Measurements from ENCODE around the gene C10orf88.

The C10orf88 gene, protein sequence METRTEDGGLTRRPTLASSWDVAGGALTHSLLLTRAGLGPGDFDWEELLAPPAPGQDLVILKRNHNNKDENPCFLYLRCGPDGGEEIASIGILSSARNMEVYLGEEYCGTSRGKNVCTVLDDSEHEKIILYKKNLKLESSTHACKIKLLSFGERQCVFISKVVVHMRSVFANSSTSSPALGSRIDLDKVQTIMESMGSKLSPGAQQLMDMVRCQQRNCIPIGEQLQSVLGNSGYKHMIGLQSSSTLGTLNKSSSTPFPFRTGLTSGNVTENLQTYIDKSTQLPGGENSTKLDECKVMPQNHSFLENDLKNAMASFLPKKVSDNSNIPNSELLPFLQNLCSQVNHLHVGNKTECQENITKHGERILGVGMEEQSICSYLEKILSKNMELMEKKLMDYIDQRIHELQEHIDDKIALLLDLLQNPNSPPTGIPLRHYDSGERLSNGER

DNA sequence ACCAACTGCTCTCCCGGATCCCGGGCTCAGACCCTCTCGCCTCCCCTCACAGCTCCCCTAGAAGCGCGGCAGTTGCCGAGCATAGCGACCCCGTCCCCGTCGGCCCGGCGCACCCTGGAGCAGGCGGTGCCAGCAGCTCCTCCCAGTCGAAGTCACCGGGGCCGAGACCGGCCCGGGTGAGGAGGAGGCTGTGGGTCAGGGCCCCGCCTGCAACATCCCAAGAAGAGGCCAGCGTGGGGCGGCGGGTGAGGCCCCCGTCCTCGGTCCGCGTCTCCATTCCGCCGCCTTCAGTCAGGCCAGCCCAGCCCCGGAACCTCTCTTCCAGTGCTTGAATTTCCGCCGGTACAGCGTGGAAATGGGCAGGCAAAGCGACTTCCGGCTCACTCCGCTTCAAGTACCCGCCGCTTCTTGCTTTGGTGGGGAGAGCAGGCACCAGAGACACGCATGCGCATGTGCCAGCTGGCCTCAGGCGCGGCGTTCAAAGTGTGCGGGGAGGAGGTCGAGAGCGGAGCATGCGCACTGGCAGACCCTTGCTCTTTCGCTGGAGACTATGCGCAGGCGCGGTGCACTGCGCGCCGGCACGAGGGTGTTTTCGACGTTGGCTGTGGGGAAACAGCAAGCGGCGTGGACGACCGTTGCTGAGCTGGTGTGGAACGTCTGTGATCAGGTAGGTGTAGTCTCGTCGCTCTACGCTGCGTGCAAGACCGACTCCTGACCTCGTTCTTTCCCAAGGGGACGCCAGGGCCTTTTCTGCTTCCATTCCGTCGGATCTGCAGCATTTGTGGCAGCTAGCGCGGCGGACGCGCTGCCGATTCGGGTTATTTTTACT lies at the start of gene C10orf88:
Gene C10orf88, minus strand, starts transcription at position 326 of the 829 bp plus-strand sequence. Its CDS starts 49 bp downstream, at position 277.
- peak; percentile 96 for DNase-seq (ENCODE audit: low read depth)

DNA sequence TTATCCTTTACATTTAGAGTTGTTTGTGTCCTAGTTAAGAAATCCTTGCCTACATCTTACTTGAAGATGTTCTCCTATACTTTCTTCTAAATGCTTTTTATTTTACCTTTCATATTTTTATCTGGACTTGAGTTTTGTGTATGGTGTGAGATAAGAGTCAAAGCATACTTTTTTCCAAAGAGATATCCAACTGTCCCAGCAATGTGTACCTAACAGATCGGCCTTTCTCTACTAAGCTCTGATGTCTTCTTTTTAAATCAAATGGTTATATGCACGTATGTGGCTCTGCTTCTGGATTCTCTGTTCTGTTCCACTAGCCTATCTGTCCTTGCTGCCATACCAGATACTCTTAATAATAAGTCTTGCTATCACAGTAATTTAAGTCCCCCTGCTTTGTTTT lies 47.3 kb upstream of the C10orf88 start:
- DNase-seq (ENCODE audit: low read depth) = no peak

DNA sequence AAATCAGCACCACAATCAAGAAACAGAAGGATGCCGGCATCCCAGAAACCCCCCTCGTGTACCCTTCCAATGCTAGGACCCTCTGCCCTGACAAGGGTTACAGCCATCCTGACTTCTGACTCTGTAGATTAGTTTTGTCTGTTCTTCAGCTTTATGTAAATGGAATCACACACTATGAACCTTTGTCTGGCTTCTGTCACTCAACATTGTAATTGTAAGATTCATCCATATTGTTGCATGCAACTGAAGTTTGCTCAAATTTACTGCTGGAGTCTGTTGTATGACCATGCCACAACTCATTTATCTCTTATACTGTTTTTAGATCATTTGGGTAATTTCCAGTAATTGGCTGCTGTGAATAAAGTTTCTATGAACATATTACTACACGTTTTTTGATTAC lies 46.1 kb upstream of the C10orf88 start:
- no peak for DNase-seq (ENCODE audit: low read depth)

DNA sequence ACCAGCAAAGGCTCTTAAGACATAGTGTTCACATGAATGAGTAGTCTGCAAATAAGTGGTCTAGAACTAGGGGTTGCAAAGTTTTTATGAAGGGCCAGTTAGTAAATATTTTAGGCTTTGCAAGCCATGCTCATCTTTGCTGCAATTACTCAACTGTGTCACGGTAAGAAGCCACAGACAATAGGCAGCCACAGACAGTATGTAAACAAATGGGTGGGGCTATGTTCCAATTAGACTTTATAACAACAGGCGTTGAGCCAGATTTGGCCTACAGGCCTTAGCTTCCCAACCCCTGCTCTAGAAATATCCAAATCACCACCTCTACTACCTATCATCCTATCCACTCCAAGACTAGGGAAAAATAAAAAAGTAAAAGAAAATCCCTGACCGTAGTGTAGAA lies 45.3 kb upstream of the C10orf88 start:
- no peak for DNase-seq (ENCODE audit: low read depth)

DNA sequence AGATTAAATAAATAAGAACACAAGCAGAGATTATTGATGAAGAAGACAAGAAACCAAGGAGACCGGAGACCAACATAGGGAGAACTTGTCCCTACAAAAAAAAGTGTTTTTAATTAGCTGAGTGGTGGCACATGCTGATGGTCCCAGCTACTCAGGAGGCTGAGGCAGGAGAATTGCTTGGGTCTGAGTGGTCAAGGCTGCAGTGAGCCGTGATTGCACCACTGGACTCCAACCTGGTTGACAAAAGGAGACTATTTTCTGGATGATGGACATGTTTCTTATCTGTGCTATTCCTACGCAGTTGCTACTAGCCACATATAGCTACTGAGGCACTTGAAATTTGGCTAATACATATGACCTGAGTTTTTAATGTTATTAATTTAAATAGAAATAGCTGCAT lies 44.9 kb upstream of the C10orf88 start:
- DNase-seq (ENCODE audit: low read depth) = no peak

DNA sequence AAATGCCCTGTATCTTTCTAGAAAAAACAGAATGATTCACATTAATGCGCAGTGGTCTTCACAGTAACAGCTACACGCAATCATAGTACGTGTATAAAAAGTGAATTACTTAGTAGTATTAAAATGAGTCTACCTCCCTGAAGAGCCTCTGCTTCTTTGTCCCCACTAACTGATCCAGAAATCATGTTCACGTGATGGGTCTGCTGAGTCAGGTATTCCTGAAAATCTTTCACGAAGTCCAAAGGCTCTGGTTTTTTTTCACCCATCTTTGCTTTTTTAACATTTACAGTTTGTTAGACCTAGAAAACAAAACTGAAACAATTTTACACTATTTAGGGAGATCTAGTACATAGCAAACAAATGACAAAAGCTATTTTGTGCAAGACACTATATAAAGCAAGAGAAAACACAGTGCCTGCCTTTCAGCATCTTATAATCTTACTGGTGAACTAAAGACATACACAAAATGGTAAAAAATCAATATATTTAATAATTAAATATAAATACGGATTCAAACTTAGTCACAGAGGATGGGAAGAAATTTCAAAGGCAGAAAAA lies 44.4 kb upstream of the C10orf88 start:
- DNase-seq (ENCODE audit: low read depth) = no peak

DNA sequence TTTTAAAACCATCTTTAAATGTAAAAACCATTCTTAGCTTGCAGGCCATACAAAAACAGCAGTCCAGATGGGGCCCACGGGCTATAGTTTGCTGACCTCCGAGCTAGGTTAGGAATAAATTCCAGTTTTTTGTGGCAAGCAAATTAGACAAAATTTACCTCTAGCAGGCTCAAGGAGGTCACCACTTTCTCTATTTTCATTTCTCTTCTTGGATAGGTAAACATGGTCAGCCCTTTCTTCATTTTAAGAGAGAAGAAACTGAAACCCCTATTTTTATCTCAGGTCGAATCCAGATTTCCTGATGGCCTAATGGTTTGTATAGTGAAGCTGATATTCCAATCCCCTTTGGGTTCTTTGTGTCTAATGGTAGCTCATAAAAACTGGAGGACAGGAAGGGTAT lies 43.8 kb upstream of the C10orf88 start:
- no peak for DNase-seq (ENCODE audit: low read depth)

DNA sequence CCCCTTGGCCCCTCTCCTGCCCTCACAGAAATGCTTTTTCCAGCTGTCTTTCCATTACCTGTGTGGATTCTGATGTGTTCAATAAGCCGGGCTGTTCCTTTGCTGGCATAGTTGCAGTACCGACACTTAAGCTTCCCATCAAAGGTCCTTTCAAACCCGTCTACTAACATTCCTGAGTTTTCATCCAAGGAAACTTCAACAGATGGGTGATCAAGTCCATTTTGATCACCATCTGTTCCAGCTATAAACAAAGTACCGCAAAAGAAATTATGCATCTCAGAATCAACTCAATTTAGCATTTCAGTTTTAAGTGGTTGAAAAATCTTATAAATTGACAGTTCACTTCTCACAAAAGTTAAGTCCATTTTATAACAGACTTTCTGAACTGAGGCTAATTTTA lies 41.9 kb upstream of the C10orf88 start:
- DNase-seq (ENCODE audit: low read depth) = no peak

DNA sequence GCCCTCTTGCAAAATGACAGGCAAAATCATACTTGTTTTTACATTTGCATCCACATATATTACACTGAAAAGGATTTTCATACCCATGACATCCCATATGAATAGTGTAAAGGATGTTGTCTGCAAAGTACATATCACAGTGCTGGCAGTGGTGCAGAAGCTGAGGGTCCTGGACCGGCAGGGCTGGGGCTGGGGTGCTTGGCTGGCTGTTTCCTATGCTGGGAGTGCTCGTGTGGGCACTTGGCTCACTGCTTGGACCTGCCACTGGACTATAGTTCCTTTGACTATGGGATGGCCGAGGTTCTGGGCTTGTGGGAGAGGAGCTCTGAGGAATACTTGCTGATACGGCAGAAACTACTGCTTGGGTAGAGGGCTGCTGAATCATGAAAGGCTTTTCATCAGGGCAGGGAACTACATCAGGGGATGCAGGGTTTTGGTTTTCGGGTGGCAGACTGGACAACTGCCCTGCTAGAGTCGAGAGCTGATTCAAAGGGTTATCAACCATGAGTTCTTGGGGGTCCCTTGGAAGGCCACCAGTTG lies 39.8 kb upstream of the C10orf88 start:
- DNase-seq (ENCODE audit: low read depth) = no peak

DNA sequence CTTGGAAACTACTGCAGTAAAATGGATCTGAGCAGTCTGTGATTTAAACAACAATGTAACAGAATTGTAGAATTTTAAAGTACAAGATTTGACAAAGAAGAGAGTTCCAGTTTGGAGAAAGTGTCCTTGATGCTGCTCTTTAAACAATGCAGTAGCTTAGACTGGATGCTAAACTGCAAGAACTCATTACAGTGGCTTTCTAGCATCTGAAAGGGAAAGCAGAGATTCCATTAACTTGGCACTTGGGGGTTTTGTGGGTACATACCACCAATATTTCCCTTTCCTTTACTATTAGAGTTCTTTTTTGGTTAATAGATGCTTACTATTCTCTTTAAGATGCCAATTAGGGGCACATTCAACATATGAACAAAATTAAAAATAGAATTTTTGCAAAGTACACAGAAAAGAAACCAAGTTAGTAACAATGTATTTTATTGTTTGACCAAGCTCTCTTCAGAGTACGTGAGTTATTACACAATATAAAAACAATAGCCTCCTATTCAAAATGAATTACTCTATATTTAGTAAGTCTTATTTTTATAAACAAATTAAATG lies 38.1 kb upstream of the C10orf88 start:
- DNase-seq (ENCODE audit: low read depth) = no peak

DNA sequence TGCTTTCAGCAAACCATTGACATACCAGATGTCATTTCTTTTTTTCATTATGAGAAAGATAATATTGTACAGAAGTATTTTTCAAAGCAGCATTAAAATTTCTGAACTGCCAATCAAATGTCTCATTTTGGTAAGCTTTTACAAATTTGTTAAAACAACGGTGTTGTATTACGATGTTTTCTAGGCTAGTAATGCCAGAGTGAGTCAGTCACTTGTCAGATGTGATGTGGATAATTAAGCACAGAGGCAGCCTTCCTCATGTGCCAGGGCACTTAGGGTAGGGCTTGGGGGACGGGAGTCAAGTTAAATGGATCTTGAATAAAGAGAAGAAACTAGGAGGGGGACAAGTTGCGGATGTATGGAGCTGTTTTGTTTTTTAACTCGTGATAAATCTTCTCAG lies 36.3 kb upstream of the C10orf88 start:
- DNase-seq (ENCODE audit: low read depth) = no peak

DNA sequence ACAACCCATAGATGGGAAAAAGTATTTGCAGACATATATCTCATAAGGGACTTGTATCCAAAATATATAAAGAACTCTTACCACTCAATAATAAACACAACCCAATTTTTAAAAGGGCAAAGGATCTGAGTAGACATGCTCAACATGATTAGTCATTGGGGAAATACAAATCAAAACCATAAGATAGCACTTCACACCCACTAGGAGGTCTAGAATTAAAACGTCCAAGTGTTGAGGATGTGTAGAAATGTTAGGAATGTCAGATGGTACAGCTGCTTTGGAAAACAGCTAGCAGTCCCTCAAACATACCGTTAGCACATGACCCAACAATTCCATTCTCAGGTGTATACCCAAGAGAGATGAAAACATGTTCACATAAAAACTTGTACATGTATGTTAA lies 34.5 kb upstream of the C10orf88 start:
- no peak for DNase-seq (ENCODE audit: low read depth)

DNA sequence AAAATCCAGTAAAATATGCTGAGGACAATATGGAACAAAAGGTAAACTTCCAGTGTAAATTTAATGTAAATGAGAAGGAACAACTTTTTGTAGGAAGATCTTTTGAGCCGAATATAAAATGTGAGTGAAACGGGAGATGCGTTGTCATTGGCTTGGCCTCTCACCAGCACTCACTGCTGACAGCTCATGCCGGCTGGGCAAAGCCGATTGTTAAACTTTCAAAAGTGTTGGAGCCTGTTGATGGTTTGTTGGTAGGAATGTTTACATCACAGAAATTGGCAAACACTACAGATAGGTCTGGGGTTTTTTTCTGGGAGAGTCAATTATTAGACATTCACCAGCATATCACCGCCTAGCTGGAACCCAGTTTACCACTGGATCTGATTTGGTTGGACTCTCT lies 32.3 kb upstream of the C10orf88 start:
- DNase-seq (ENCODE audit: low read depth) = no peak

DNA sequence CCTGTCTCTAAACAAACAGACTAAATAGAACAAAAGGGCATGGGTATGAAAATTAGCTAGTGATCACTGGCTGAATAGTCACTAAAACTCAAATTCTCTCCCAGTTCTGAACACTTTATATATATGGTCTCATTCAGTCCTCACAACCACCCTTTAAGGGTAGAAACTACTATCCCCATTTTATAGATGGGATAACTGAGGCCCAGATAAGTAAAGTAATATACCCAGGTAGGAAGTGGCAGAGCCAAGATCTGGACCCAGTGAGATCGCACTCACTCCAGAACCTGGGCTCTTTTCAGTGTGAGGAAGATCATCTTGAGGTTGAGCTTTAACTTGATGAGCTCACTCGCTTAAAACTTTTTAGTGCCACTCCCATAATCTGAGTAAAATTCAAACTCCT lies 30.7 kb upstream of the C10orf88 start:
- no peak for DNase-seq (ENCODE audit: low read depth)

DNA sequence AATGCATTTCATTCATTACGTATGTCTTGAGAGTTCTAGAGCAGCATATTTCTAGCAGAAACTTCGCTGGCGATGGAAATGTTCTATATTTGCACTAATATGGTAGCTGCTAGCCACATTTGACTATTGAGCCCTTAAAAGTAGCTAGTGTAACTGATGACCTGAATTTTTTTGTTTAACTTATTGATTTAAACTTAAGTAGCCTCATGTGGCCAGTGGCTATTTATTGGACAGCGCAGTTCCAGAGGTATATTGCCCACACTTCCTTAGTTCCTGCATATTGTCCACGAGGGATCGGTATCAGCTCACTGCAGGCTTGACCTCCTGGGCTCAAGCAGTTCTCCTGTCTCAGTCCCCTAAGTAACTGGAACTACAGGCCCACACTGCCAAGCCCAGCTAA lies 29.9 kb upstream of the C10orf88 start:
- DNase-seq (ENCODE audit: low read depth) = no peak

DNA sequence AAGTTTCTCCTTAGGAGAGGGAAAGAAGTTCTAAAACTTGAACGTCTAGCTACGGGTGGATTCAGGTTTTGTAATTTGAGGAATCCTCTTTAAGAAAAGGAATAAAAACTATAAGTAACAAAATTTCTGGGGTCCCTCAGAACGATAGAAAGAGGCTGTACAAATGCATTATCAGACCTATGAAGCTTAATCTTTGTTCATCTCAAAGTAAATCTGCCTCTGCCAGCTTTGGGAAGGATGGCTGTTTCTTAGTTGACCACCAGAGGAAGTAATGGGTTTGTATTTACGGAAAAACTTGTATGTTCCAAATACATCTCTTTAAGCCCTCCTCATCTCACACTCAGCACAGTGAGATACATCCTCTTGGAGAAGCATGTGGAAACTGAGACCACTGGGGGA lies 27.0 kb upstream of the C10orf88 start:
- peak; percentile 20 for DNase-seq (ENCODE audit: low read depth)

DNA sequence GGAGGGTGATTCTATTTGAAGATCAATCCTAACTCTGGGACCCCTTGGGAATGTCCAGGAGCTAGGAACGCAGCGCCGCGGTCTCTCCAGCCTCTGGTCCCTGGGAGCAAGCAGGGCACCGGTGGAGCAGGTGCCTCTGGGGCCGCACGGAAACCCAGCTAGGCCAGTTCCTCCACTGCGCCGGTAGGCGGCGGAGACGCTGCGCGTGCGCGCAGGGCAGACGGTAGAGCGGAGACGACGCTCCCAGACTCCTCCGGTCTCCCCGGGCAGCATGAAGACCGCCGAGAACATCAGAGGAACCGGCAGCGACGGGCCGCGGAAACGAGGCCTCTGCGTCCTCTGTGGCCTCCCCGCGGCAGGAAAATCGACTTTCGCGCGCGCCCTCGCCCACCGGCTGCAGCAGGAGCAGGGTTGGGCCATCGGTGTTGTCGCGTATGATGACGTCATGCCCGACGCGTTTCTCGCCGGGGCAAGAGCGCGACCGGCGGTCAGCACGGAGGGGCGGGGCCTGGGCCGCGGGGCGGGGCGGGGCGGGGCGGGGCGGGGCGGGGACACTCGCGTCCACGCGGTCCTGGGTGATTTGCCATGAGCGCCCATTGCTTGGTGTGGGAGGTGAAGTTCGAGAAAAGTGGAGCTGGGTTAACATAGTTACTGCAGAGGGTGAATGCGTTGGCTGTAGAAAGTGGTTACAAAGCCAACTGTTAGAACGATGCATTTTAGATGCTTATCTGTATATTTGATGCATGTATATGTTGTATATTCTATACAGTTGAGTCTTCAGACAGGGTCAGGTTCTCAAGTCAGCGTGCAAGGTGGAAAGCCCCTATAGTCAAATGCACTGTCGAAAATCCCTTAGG lies 26.4 kb upstream of the C10orf88 start, which contains the start of gene PSTK:
Gene PSTK, plus strand, starts transcription at position 193 of the 857 bp plus-strand sequence. Its CDS starts 79 bp downstream, at position 272.
- DNase-seq (ENCODE audit: low read depth) = peak; percentile 83

DNA sequence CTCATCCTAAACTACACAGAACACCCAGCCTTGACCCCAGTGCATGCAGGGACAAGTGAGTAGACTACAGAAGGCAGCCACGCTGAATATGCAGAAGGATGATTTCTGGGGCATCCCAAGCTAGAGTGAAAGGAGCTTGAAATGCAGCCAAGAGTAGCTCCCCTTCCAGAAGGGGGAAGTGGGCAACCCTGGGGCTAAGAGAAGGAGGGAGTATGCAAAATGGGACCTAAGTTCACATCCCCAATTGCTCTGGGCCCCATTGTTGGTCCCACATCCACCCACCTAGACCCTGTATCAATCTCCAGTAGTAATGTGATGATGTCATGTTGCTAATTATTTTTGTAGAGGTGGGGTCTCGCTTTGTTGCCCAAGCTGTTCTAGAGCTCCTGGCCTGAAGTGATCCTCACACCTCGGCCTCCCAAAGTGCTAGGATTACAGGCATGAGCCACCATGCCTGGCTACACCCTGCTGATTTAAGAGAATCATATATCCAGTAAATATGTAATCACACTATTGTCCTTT lies 20.6 kb upstream of the C10orf88 start:
- DNase-seq (ENCODE audit: low read depth) = no peak

DNA sequence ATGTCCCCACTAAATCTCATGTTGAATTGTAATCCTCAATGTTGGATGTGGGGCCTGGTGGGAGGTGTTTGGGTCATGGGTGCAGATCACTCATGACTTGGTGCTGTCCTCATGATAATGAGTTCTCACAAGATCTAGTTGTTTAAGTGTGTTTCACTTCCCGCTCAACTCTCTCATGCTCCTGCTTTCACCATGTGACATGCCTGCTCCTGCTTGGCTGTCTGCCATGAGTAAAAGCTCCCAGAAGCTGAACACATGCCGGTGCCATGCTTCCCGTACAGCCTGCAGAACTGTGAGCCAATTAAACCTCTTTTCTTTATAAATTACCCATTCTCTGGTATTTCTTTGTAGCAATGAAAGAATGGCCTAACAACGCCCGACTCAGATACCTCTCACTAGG lies 20.0 kb upstream of the C10orf88 start:
- no peak for DNase-seq (ENCODE audit: low read depth)

DNA sequence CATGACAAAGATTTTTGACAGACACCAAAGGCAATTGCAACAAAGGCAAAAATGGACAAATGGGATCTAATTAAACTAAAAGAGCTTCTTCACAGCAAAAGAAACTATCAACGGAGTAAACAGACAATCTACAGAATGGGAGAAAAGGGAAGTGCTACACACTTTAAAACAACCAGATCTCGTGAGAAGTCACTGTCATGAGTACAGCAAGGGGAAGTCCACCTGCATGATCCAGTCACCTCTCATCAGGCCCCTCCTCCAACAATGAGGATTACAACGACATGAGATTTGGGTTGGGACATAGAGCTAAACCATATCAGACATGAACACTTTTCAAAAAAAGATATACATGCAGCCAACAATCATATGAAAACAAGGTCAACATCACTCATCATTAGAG lies 14.7 kb upstream of the C10orf88 start:
- DNase-seq (ENCODE audit: low read depth) = no peak

DNA sequence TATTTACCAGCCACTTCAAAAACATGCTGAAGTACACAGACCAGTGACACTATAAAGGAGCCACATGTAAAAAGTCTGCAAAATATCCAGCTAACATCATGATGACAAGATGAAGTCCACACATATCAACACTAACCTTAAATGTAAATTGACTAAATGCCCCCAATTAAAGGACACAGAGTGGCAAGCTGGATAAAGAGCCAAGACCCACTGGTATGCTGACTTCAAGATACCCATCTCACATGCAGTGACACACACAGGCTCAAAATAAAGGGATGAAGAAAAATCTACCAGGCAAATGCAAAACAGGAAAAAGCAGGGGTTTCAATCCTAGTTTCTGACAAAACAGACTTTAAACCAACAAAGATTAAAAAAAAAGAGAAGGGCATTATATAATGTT lies 12.9 kb upstream of the C10orf88 start:
- no peak for DNase-seq (ENCODE audit: low read depth)

All from stromal cell of bone marrow (primary cell).